Ammon's horn (tissue), 1 donor: ENCODE data around the gene NELFA.

Experiments
- DNase-seq: peaks from one replicate; pipeline ENCODE4 v3.0.0-alpha.2; 2016; ENCODE audit warnings: low spot score

Gene NELFA

DNA sequence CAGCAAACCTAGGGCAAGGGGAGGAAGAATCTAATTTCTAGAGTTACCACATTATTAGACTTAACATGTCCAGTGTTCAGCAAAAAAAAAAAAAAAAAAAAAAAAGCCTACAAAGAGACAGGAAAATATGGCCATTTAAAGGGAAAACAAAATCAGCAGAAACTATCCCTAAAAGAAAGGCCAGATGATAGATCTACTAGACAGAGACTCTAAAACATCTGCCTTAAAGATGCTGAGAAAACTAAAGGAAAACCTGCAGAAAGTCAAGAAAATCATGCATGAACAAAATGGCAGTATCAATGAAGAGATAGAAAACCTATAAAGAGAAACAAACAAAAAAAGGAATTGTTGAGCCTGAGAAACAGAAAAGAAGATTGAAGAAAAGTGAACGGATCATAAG is 43.8 kb downstream of the NELFA start:
- no peak for DNase-seq

GRCh38 chr4:1964443-1964842 is 44.3 kb downstream of the NELFA start:
- no peak for DNase-seq

DNA sequence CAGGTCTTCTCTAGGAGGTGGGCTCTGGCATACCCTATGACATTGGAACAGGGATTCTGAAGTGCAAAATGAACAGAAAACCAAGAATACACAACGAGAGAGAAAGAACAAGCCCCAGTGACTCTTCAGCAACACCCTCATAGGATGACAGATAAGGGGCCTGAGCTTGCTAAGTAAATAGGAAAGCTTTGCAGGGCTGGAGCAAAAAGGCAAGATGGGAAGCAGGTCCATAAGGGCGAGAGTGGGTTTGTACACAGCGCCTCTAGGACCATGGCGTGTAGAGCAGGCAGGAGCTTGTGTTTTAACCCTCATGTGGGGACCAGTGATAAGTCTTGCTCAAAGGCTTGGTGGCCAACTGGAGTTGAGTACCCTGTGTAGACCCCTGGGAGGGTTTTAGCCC is 45.8 kb downstream of the NELFA start:
- no peak for DNase-seq

DNA sequence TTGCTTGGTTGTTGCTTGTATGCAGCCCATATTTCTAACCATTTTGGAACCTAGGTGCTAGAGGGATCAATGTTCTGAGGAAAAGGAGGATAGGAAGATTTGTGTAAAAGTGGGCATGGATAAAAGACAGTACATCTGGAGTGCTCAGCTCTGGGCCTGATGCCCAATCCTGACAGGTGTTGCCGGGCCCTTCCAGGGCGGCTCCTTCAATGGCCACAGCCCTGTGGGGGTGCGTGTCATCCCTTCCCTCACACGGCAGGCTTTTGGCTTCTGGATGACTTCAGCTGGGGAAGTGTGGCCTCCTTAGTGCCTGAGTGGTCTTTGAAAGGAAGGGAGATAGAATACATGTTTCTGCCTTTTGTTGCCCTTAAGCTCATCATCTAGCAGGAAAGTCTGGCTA is 47.2 kb downstream of the NELFA start:
- no peak for DNase-seq

GRCh38 chr4:1961038-1961437 is 47.7 kb downstream of the NELFA start:
- DNase-seq, result no peak

DNA sequence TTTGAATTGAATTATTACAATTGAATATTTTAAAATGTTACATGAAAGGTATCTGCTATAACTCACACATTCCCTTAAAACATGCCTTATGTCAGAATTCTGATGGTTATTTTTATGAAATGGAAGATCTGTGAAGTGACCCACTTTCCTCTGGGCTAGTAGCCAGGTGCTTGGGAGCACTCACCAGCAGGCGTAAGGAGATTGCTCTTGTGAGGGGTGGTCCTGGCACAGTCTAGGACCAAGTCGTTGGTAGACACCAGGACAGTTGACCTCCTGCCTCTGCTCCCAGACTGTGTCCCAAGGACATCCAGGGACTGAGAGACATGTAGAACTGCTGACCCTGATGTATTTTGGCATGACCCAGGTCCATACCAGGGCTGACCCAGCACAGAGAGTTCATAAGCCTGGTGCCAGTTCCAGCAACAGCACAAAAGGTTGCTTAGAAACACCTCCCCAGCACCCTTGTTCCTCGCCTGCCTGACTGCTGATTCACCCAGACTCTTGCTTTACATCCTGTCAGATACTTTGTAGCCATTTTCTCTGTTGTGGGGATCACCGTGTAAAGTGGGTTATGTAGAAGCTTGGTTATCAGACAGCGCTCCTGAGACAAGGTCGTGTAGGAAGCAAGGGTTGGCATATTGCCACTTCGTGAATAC is 48.5 kb downstream of the NELFA start:
- no peak for DNase-seq

DNA sequence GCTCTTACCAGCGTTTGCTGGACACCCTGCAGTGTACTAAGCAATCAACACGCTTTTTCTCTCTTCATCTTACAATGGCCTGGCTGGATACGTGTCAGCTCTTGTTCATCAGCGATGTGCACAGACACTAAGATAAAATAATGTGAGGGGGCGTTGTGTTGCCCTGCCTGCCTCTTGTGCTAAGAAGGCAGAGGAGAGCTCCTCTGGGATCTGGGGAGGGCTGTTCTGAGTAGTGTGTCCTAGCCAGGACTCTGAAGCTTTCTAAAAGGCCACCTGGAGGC is 49.7 kb downstream of the NELFA start:
- no peak for DNase-seq

- no peak for DNase-seq
These were observed 50.3 kb downstream of the NELFA start for GRCh38 chr4:1958276-1959103.

GRCh38 chr4:1956631-1957030 is 52.1 kb downstream of the NELFA start:
- no peak for DNase-seq

GRCh38 chr4:1953335-1953734 is 55.4 kb downstream of the NELFA start:
- no peak for DNase-seq

GRCh38 chr4:1952719-1953118 is 56.1 kb downstream of the NELFA start:
- no peak for DNase-seq

- DNase-seq, result no peak
These were observed 56.6 kb downstream of the NELFA start for GRCh38 chr4:1952058-1952700.

- DNase-seq, result no peak
These were observed 58.4 kb downstream of the NELFA start for GRCh38 chr4:1950369-1950768.

DNA sequence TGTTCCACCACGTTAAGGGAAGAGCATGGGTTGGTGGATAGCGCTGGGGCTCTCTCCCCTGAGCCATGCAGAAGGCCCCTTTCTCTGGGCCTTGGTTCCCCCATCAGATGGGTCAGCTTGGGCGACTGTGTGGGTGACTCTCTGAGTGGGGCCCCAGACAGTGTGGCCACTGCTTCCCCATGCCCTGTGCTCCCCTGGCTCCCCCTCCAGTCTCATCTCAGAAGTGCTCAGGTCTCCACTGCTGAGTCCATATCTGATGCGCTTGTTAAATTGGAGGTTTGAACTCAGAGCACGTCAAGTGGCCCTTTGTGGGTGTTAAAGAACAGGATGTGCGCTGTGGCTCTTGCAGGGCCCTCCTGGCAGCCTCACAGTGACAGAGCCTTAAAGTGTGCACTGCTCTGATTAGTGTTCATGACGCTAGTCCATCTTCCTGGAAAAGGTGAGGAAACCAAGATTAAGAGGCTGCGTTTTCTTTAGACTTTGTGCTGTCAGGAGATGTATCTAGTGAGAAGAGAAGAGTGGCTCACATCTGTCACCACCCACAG is 59.8 kb downstream of the NELFA start:
- no peak for DNase-seq

- no peak for DNase-seq
These were observed 60.5 kb downstream of the NELFA start for GRCh38 chr4:1948232-1948631.

GRCh38 chr4:1945912-1946311 is 62.9 kb downstream of the NELFA start:
- DNase-seq, result no peak

- DNase-seq, result peak; percentile 58
These were observed 63.5 kb downstream of the NELFA start for GRCh38 chr4:1945124-1945895.

DNA sequence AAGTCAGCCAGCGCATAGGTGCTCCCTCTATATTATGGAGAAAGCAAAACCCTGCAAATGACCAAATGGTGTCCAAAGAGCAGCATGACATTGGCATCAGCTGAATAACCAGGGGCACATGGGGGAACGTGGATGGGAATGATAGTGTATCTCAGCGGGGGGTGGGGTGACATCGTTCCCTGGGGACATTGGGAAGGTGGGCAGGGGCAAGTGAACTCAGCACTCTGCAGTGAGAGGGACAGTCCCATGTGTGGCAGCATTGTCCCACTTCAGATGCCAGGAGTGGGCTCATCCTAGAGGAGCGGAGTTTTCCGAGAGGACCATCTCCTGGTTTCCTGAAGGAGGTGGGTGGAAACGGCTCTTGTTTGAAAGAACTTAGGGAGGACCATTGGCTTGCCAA is 64.8 kb downstream of the NELFA start:
- no peak for DNase-seq

DNA sequence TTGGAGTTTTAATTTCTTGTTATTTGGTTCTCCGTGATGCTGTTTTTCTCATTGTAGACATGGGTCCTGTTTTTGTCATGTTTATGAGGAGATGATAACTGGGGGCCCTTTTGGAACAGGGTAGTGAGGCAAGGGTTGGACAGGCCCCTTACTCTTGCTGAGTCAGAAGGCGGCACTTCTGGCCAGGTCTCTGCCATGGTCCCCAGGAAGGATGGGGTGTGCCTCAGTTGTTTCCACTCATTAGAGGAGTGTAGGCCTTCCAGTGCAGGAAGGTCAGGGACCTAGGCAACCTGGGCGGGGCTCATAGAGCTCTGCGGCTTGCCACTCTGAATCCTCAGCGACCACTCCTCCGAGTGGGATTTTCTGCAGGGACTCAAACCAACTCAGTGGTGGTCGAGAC is 68.2 kb downstream of the NELFA start:
- DNase-seq, result no peak

DNA sequence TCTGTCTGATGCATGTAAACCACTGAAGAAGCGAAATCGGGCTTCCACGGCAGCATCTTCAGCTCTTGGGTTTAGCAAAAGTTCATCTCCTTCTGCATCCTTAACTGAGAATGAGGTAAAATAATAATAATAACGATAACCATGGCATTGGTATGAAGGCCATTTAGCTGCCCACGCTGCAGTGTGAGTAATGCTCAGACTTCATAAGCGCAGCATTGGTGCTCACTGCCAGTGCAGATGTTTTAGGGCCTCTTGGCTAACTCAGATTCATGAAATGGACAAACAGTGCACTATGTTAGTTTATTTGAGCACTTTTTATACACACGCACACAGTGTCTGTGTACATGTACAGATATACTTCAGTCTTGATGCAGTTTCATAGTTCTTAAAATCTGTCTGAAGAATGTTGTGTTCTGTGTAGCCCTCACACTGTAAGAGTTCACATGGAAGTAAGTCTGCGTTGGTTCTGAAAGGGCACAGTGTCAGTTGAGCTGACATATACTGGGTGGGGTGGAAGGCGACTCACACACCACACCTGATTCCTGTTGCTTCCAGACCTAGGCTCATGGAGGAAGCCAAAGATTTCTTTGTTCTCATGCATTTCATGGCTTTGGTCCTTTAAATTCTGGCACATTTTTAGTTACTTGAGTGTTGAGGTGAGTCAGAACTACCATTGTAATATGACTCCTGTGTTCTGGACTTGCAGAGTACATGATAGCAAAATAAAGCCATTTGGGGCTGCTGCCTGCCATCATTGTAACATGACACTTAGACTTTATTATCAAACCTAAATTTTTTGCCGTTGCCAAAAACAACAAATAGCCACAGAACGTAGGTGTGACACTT is 68.9 kb downstream of the NELFA start:
- no peak for DNase-seq

DNA sequence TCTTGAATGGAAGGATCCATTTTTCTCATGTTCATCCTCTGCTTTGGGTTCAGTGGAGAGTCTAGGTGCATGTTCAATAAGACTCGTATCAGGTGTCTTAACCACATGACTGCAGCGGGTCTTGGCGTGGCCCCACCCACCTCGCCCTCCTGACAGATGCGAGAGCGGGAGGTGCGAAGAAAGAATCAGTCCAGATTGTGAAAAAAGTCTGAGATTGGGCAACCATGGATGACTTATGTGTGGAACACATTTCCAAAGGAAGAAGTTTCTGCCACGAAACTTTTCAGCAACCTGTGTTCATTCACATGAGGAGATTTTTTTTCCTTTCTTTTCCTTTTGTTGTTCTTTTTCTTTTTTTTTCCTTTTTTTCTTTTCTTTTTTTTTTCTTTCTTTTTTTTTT is 70.7 kb downstream of the NELFA start:
- DNase-seq, result no peak

- no peak for DNase-seq
These were observed 71.2 kb downstream of the NELFA start for GRCh38 chr4:1937550-1937949.
